Mucosa of descending colon (tissue), 3 donors: ENCODE measurements around the gene POGLUT2. TPM values are rescaled to one million over a fixed set of nuclear protein-coding genes. Genes with fewer than 3 reads are reported as not detected.
"Not testable (repeated sequence)": the region's sequence is repeated elsewhere in the genome, so short reads cannot be mapped to it uniquely, and the experiment has no call there.

ENCODE experiments used
- ATAC-seq: fragments of 200-7000 bp; cut with Tn5 transposase; one replicate; pipeline ENCODE4 v1.9.1; 2020; ENCODE audit warnings: mild to moderate bottlenecking, moderate library complexity
- DNase-seq, 3 donors: peaks; one replicate each; pipeline ENCODE4 v3.0.0-alpha.2; 2020
- H3K36me3 ChIP-seq: fragments of 200-600 bp; one replicate; pipeline ENCODE4 v1.8.0; 2021; ENCODE audit warnings: low read depth, mild to moderate bottlenecking
- H3K4me1 ChIP-seq: fragments of 200-600 bp; one replicate; pipeline ENCODE4 v1.8.0; 2021; ENCODE audit warnings: low read depth, mild to moderate bottlenecking
- H3K4me3 ChIP-seq: fragments of 200-600 bp; one replicate; pipeline ENCODE4 v1.8.0; 2021; ENCODE audit warnings: mild to moderate bottlenecking
- H3K9me3 ChIP-seq: fragments of 200-600 bp; one replicate; pipeline ENCODE4 v1.8.0; 2021; ENCODE audit warnings: mild to moderate bottlenecking
- CTCF ChIP-seq: fragments of 200-600 bp; IDR thresholded peaks from one replicate; pipeline ENCODE4 v1.8.0; 2022; ENCODE audit warnings: antibody characterized with exemption, mild to moderate bottlenecking
- intact Hi-C, 2 donors: fragments of 100-400 bp; cut with DNase I in 1 of 2; cut with micrococcal nuclease in 1 of 2; formaldehyde crosslinking; loops; one replicate each; pipeline versions ENCODE4 v1.11.0 to v1.11.1; 2022; cut with DNase I, micrococcal nuclease
- total RNA-seq, 3 donors: library from RNA; stranded (reverse); fragmentation: NEBNext Ultra II Directional in 2 of 3; extraction: Animal tissue kit (Norgen Biotek cat#: 25700) in 2 of 3; gene quantifications; one replicate each; pipeline versions ENCODE4 v1.2.1 to v1.2.4, GENCODE V29; 2021 to 2023
- donor health status: DM: no; HTN: no; CAD: no; lungs with moderate emphysema.
- donor health status: DM: no; HTN: no; CAD: no.
- donor health status: DM: no; HTN: yes; CAD: no.

The POGLUT2 gene
- total RNA-seq, 3 donors from 2014 or later = 0.72 to 3.9 (median 1.7) TPM

GRCh38 chr13:102788683-102789082 lies 10.1 kb downstream of the POGLUT2 start:
- no peaks in the 10 kb centered on the region for H3K4me1 ChIP-seq
- TF ChIP-seq CTCF = no peak
- intact Hi-C loops = no loop called here
- no peak for ATAC-seq
- H3K36me3 ChIP-seq = no peaks in the 10 kb centered on the region
- no peaks in the 10 kb centered on the region for H3K9me3 ChIP-seq
- no peak overlapping the region for H3K4me3 ChIP-seq
- no peak for DNase-seq

- ATAC-seq (no peak), DNase-seq (no peak)
- H3K9me3 ChIP-seq = no peaks in the 10 kb centered on the region
- no peak overlapping the region for H3K4me3 ChIP-seq
- intact Hi-C loops = no loop called here
- H3K36me3 ChIP-seq = no peaks in the 10 kb centered on the region
- H3K4me1 ChIP-seq = no peaks in the 10 kb centered on the region
- no peak for TF ChIP-seq CTCF
These were observed 14.3 kb downstream of the POGLUT2 start for GRCh38 chr13:102784483-102784882.

- ATAC-seq = no peak
- DNase-seq = no peak
- no peaks in the 10 kb centered on the region for H3K4me1 ChIP-seq
- no peak for TF ChIP-seq CTCF
- no peaks in the 10 kb centered on the region for H3K9me3 ChIP-seq
- no peaks in the 10 kb centered on the region for H3K36me3 ChIP-seq
- H3K4me3 ChIP-seq = no peak overlapping the region
- intact Hi-C loops = no loop called here
These were observed 17.2 kb downstream of the POGLUT2 start for GRCh38 chr13:102781591-102781990.

GRCh38 chr13:102780656-102781055 lies 18.1 kb downstream of the POGLUT2 start:
- DNase-seq, H3K36me3 ChIP-seq, H3K4me1 ChIP-seq, H3K9me3 ChIP-seq, H3K4me3 ChIP-seq, ATAC-seq, intact Hi-C loops: not testable (repeated sequence)

- Histone ChIP-seq H3K4me3 (no peak overlapping the region), H3K9me3 (no peaks in the 10 kb centered on the region), H3K36me3 (no peaks in the 10 kb centered on the region), H3K4me1 (no peaks in the 10 kb centered on the region)
- intact Hi-C loops = no loop called here
- no peak for ATAC-seq
- DNase-seq = no peak
- TF ChIP-seq CTCF = no peak
These were observed 19.2 kb downstream of the POGLUT2 start for GRCh38 chr13:102779436-102780159.

- peaks cover 5% of the 10 kb centered on the region for H3K4me1 ChIP-seq
- ATAC-seq = no peak
- no peak for TF ChIP-seq CTCF
- DNase-seq = no peak
- intact Hi-C loops = no loop called here
- H3K36me3 ChIP-seq = no peaks in the 10 kb centered on the region
- H3K4me3 ChIP-seq = no peak overlapping the region
- no peaks in the 10 kb centered on the region for H3K9me3 ChIP-seq
These were observed 21.0 kb downstream of the POGLUT2 start for GRCh38 chr13:102777736-102778135.
